RWPE2 (cell line): ENCODE results near the gene PRPF19.
A peak's percentile ranks its signal among the peaks of the same experiment; 100 is the strongest.

Experiments
- ATAC-seq: fragments of 200-7000 bp; cut with Tn5 transposase; 3 replicates; pipeline ENCODE4 v1.9.1; 2021; ENCODE audit warnings: low read depth
- DNase-seq: peaks from one replicate; pipeline ENCODE4 v3.0.0-alpha.2; 2020; ENCODE audit warnings: low spot score
- H3K27ac ChIP-seq: fragments of 450-650 bp; 2 replicates; pipeline ENCODE4 v1.5.1; 2017; ENCODE audit warnings: mild to moderate bottlenecking; ENCODE audit not compliant: poor library complexity, severe bottlenecking
- H3K27me3 ChIP-seq: fragments of 250-450 bp; sonication (Bioruptor Pico); 2 replicates; pipeline ENCODE4 v1.5.1; 2021; ENCODE audit warnings: mild to moderate bottlenecking, moderate library complexity; ENCODE audit not compliant: insufficient read depth, poor library complexity, severe bottlenecking
- H3K36me3 ChIP-seq: fragments of 250-450 bp; sonication (Bioruptor Pico); 2 replicates; pipeline ENCODE4 v1.5.1; 2020; ENCODE audit warnings: low read depth, mild to moderate bottlenecking, moderate library complexity
- H3K4me1 ChIP-seq: fragments of 250-450 bp; sonication (Bioruptor Pico); 2 replicates; pipeline ENCODE4 v1.5.1; 2021; ENCODE audit warnings: mild to moderate bottlenecking, moderate library complexity; ENCODE audit not compliant: insufficient read depth, poor library complexity, severe bottlenecking
- H3K4me3 ChIP-seq: fragments of 250-450 bp; sonication (Bioruptor Pico); 2 replicates; pipeline ENCODE4 v1.5.1; 2021; ENCODE audit warnings: mild to moderate bottlenecking, moderate library complexity; ENCODE audit not compliant: severe bottlenecking
- H3K9me3 ChIP-seq: fragments of 250-450 bp; sonication (Bioruptor Pico); 2 replicates; pipeline ENCODE4 v1.5.1; 2021; ENCODE audit warnings: mild to moderate bottlenecking, moderate library complexity; ENCODE audit not compliant: severe bottlenecking
- CTCF ChIP-seq: fragments of 450-650 bp; IDR thresholded peaks from one replicate; pipeline ENCODE4 v1.5.1; 2017; ENCODE audit warnings: mild to moderate bottlenecking, moderate library complexity; ENCODE audit not compliant: poor library complexity, severe bottlenecking

PRPF19 gene

DNA sequence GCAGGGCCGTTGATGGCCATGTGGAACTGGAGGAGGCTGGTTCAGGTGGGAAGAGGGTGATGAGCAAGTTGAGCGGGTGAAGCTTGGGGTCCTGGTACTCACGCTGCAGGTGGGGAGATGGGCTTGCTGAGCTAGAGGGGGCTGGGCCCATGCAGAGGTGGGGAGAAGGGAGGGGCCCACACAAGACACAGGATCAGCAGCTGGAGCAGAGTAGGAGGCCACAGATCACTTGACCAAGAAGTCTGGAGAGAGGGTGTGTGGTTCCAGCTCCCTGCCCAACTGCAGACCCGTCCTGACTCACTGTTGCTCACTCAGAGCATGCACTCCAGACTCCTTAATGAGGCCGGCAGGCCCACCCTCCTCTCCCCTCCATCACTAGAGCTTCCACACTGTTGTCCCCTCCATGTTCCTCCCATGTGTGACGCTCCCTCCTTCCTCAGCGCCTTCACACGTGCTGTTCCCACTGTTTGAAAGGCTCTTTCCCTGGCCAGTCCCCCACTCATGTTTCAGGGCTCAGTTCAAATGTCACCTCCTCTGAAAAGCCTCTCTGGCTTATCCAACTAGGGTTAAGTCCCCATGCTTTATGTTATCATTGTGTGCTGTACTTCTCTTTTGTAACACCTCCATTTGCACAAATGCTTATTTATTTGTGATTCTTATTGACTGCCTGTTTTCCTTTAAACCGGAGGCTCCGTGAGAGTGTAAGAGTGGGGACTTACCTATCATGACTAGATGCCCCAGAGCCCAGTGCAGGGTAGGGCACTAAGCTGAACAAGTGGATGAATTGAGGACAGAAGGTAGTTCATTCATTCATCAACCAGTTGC lies 62.1 kb downstream of the PRPF19 start:
- TF ChIP-seq CTCF: no peak
- peaks cover 9% of the 10 kb centered on the region for H3K4me1 ChIP-seq
- no peak for DNase-seq
- no peaks in the 10 kb centered on the region for H3K9me3 ChIP-seq
- H3K27me3 ChIP-seq: no peaks in the 10 kb centered on the region
- H3K36me3 ChIP-seq: peaks cover 15% of the 10 kb centered on the region
- no peak overlapping the region for H3K27ac ChIP-seq
- ATAC-seq: peak; percentile 52; the same call in 1 of the 3 replicates
- H3K4me3 ChIP-seq: peak overlapping the region; percentile 80

- Histone ChIP-seq H3K27ac (peak overlapping the region; percentile 19), H3K9me3 (no peaks in the 10 kb centered on the region), H3K4me3 (peak overlapping the region; percentile 80), H3K36me3 (peaks cover 15% of the 10 kb centered on the region), H3K27me3 (no peaks in the 10 kb centered on the region), H3K4me1 (peaks cover 9% of the 10 kb centered on the region)
- ATAC-seq: peak; percentile 5; the same call in 2 of the 3 replicates
- no peak for DNase-seq
- TF ChIP-seq CTCF: no peak
Observed at GRCh38 chr11:60842668-60843600, 63.5 kb downstream of the PRPF19 start.

GRCh38 chr11:60841797-60842667 lies 64.4 kb downstream of the PRPF19 start, which contains the start of gene CCDC86:
Gene CCDC86 (plus strand): TSS chr11:60842113. CDS start chr11:60842125, 12 bp downstream.
- H3K27me3 ChIP-seq: no peaks in the 10 kb centered on the region
- peak within 1 kb of the TSS; percentile 80 for H3K4me3 ChIP-seq
- DNase-seq (peak; percentile 92), ATAC-seq (peak; percentile 76)
- peaks cover 11% of the 10 kb centered on the region for H3K36me3 ChIP-seq
- H3K27ac ChIP-seq: peak within 1 kb of the TSS; percentile 19
- TF ChIP-seq CTCF: no peak
- peaks cover 9% of the 10 kb centered on the region for H3K4me1 ChIP-seq
- H3K9me3 ChIP-seq: no peaks in the 10 kb centered on the region
